SH-SY5Y (cell line): ENCODE results near the gene GALNT9.

Source experiments
- GATA2 ChIP-seq: IDR thresholded peaks from 2 replicates; pipeline ENCODE4 v1.6.1; 2011; ENCODE audit warnings: mild to moderate bottlenecking, low read depth, low read length
- GATA3 ChIP-seq: IDR thresholded peaks from 2 replicates; pipeline ENCODE4 v1.6.1; 2011; ENCODE audit warnings: low read depth, mild to moderate bottlenecking, low read length, moderate library complexity

The GALNT9 gene

DNA sequence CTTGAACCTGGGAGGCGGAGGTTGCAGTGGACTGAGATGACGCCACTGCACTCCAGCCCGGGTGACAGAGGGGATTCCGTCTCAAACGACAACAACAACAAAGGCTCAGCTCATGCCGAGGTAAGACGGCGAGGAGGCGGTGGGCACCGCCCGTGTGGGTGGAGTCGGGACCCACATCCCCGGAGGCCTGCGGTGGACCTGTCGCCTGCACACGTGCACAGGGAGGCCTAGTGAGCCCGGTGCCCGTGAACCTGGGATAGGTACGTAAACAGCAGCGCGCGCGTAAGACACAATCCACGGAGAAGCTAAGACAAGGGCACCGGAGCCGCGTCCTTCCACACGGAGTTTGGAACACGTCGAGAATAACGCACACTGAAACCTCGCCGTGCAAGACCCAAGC is 78.7 kb downstream of the GALNT9 start:
- no peak for TF ChIP-seq GATA3
- no peak for TF ChIP-seq GATA2

- no peak for TF ChIP-seq GATA3
- no peak for TF ChIP-seq GATA2
Observed at GRCh38 chr12:132249689-132250478, 79.5 kb downstream of the GALNT9 start.

GRCh38 chr12:132248453-132249167 is 80.8 kb downstream of the GALNT9 start:
- no peak for TF ChIP-seq GATA3
- TF ChIP-seq GATA2, result no peak

DNA sequence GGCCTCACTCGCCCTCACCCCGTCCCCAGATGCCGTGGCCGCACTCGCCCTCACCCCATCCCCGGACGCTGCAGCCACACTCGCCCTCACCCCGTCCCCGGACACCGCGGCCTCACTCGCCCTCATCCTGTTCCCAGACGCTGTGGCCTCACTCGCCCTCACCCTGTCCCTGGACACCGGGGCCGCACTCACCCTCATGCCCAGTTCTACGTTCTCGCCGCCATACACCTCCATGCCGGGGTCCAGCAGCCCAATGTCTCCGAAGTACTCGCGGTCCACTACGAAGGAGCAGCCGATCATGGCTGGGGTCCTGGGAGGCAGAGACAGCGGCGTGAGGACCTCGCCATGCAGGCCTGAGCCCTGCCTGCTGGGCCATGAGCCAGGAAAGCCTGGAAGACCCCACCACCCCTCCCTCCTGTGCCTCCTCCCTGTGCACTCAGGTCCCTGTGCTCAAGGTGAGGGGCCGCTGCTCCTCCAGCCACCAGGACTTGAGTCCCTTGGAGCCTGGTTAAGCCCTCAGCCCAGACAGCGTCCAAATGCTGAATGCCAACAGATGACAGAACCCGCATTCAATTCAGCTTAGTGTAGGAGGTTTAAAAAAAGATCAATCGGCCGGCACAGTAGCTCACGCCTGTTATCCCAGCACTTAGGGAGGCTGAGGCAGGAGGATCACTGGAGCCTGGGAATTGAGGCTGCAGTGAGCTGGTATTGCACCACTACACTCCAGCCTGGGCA is 81.5 kb downstream of the GALNT9 start:
- TF ChIP-seq GATA2 (no peak), GATA3 (no peak)

DNA sequence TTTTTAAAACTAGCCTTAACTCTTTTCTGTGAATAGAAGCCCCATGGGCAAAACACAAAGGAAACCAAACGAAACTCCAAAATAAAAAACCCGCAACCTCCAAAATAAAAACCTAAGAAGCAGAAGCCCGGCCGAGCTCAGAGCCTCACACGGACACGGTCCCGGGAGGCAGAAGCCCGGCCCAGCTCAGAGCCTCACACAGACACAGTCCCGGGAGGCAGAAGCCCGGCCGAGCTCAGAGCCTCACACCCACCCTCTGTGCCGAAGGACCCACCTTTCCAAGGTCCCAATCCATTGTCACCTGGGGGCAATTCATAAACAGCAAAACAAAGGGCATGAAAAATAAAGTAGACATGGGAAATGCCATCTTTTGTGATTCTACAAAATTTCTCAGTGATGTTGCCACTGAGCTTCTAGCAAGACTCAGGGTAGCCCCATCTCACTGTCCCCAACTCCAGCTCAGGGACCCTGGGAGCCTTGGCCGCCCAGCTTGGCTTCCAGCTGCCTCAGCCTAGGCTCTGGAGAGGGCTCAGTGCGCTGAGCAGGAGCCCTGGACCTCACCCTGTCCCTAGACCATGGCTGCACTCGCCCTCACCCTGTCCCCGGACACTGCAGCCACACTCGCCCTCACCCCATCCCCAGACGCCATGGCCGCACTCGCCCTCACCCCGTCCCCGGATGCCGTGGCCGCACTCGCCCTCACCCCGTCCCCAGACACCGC is 82.2 kb downstream of the GALNT9 start:
- TF ChIP-seq GATA2 (no peak), GATA3 (no peak)

GRCh38 chr12:132245521-132246101 is 83.8 kb downstream of the GALNT9 start:
- TF ChIP-seq GATA2 (no peak), GATA3 (no peak)

GRCh38 chr12:132244724-132245295 is 84.6 kb downstream of the GALNT9 start:
- TF ChIP-seq GATA3 (no peak), GATA2 (no peak)

DNA sequence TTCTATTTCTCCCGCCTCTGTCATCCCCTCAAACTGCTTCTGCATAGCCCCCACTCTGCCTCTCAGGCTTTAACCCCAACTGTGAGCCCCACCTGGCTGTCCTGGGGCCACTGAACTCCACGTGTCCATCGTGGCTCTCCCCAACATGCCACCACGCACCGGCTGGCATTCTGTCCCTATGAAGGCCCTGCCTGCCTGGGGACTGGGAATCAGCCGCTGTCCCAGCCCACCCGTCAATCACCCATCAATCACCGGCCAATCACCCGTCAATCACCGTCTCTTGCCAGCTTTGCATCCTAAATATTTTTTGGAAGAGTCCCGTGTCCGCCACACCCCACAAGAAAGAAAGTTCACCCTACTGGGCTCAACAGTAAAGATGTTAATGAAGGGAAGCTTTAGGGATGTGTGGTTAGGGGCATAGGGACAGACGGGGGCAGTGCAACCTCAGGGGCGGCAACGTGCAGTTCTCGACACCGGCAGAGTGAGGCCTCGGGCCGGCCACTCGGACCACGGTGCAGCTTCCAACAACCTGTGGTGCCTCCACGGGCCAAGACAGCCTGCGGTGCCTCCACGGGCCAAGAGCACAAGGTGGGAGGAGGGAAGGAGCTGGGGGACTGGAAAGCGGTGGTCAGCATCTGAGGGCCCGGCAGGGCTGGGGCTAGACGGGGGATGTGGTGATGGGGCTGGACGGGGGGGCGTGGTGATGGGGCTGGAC is 85.6 kb downstream of the GALNT9 start:
- TF ChIP-seq GATA2, result no peak

GRCh38 chr12:132239796-132240668 is 89.4 kb downstream of the GALNT9 start:
- TF ChIP-seq GATA2 (no peak), GATA3 (no peak)

DNA sequence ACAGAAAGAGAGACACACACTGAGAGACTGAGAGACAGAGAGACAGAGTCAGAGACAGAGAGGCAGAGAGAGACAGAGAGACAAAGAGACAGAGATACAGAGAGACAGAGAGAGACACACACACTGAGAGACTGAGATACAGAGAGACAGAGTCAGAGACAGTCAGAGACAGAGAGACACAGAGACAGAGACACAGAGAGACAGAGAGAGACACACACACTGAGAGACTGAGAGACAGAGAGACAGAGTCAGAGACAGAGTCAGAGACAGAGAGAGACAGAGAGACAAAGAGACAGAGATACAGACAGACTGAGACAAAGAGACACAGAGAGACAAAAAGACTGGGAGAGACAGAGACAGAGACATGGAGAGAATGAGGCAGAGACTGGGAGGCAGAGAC is 90.0 kb downstream of the GALNT9 start:
- no peak for TF ChIP-seq GATA3
- TF ChIP-seq GATA2, result no peak

GRCh38 chr12:132238884-132239283 is 90.5 kb downstream of the GALNT9 start:
- TF ChIP-seq GATA2 (no peak), GATA3 (no peak)

DNA sequence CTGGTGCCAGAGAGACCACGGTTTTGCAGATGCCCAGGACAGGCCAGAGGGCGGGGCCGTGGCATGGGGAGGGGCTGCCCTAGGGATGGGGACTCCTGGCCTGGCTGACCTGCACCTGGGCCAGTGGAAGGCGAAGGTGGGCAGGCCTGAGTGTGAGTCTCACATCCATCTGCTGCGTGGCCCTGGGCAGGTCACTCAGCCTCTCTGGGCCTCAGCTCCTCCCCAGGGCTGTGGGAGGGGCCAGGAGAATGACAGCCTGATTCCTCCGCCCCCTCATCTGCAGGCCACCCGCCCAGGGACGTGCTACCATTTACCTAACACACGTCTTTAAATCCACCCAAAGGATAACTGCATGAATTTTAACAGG is 90.9 kb downstream of the GALNT9 start:
- TF ChIP-seq GATA2, result no peak
- TF ChIP-seq GATA3, result no peak
